ENCODE measurements around the gene ITGA2. TPM values are rescaled to one million over a fixed set of nuclear protein-coding genes. Genes with fewer than 3 reads are reported as not detected.

The ITGA2 gene
- total RNA-seq, 4 donors from 2014 or later: 2.0 to 6.0 (median 3.1) TPM

DNA sequence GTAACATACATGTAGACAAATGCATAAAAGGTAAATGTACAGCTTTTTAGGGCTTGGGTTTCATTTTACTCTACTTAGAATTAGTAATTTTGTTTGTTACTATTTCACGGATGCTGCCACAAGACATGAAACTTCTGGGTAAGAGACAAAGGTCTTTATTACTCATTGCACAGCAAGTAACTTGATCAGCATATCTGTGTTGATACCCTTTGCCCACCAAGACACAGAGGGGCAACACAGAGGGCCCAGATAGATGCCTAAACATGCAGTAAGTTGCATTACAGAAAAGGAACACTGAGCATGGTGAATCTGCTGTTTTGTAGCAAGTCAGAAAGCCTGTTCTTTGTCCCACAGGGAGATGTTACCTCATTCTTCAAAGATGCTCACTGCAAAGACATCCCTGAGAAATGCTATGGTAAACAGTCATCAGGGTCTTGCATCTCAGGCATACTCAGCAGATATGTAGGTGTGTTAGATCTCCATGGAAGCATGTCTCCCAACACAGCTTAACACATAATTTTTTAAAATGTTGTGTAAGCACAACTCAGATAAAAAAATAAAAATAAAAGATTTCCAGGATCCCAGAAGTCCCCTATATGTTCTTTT, 10.3 kb downstream of the ITGA2 start:
- H3K4me1 ChIP-seq: peaks cover 0 to 5% of the 10 kb centered on the region in 2 donors
- DNase-seq: no peak
- no peaks in the 10 kb centered on the region for H3K9me3 ChIP-seq
- TF ChIP-seq POLR2A (IDR thresholded peaks at IDR 0.05): no peak
- no peak for TF ChIP-seq CTCF (IDR thresholded peaks at IDR 0.05)
- H3K27me3 ChIP-seq: no peaks in the 10 kb centered on the region
- H3K27ac ChIP-seq: no peak overlapping the region
- H3K4me3 ChIP-seq (replicated peaks in 1 of 3): no peak overlapping the region
- 88 to 96% methylated on average over 1 of the region's 1 CpG for WGBS, 2 donors
- H3K36me3 ChIP-seq: no peaks in the 10 kb centered on the region
- intact Hi-C loops (cut with DNase I): no loop called here

GRCh38 chr5:53001541-53001940, 12.4 kb downstream of the ITGA2 start:
- Histone ChIP-seq H3K4me1 (peaks cover 0 to 5% of the 10 kb centered on the region in 2 donors), H3K36me3 (no peaks in the 10 kb centered on the region), H3K27me3 (no peaks in the 10 kb centered on the region), H3K4me3 (replicated peaks in 1 of 3) (no peak overlapping the region), H3K27ac (no peak overlapping the region), H3K9me3 (no peaks in the 10 kb centered on the region)
- intact Hi-C loops (cut with DNase I): no loop called here
- DNase-seq: no peak
- WGBS, 2 donors: 94 to 98% methylated on average over 4 of the region's 4 CpGs
- TF ChIP-seq POLR2A (IDR thresholded peaks at IDR 0.05) (no peak), CTCF (IDR thresholded peaks at IDR 0.05) (no peak)

GRCh38 chr5:53002491-53002890, 13.3 kb downstream of the ITGA2 start:
- 48 to 55% methylated on average over 1 of the region's 1 CpG for WGBS, 2 donors
- no peaks in the 10 kb centered on the region for H3K27me3 ChIP-seq
- H3K36me3 ChIP-seq: no peaks in the 10 kb centered on the region
- no peak overlapping the region for H3K27ac ChIP-seq
- no peak for TF ChIP-seq CTCF (IDR thresholded peaks at IDR 0.05)
- no peak for TF ChIP-seq POLR2A (IDR thresholded peaks at IDR 0.05)
- DNase-seq: no peak
- H3K4me3 ChIP-seq (replicated peaks in 1 of 3): no peak overlapping the region
- H3K4me1 ChIP-seq: peaks cover 0 to 2% of the 10 kb centered on the region in 2 donors
- H3K9me3 ChIP-seq: no peaks in the 10 kb centered on the region
- intact Hi-C loops (cut with DNase I): no loop called here

DNA sequence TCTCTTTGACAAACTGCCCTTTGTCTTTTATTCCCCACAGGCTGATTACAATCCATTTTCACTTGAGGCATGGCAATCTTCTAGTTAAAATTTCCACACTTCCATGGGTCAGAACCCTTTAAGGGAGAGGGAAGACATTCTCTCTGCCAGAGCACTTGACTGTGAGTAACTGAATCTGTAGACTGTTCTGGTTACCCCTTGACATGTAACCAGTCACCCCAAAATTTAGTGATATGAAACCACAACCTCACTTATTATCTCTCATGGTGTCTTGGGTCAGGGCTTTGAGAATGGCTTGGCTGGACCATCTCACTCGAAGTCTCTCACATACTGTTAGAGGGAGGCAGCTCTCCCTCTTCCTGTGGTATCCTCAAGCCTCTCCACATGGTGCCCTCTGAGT, 14.0 kb downstream of the ITGA2 start:
- H3K4me3 ChIP-seq (replicated peaks in 1 of 3): no peak overlapping the region
- no peaks in the 10 kb centered on the region for H3K9me3 ChIP-seq
- no peak for DNase-seq
- H3K27ac ChIP-seq: no peak overlapping the region
- WGBS, 2 donors: 95 to 100% methylated on average over 1 of the region's 1 CpG
- no peaks in the 10 kb centered on the region for H3K36me3 ChIP-seq
- TF ChIP-seq POLR2A (IDR thresholded peaks at IDR 0.05) (no peak), CTCF (IDR thresholded peaks at IDR 0.05) (no peak)
- intact Hi-C loops (cut with DNase I): no loop called here
- no peaks in the 10 kb centered on the region for H3K27me3 ChIP-seq
- H3K4me1 ChIP-seq: no peaks in the 10 kb centered on the region

DNA sequence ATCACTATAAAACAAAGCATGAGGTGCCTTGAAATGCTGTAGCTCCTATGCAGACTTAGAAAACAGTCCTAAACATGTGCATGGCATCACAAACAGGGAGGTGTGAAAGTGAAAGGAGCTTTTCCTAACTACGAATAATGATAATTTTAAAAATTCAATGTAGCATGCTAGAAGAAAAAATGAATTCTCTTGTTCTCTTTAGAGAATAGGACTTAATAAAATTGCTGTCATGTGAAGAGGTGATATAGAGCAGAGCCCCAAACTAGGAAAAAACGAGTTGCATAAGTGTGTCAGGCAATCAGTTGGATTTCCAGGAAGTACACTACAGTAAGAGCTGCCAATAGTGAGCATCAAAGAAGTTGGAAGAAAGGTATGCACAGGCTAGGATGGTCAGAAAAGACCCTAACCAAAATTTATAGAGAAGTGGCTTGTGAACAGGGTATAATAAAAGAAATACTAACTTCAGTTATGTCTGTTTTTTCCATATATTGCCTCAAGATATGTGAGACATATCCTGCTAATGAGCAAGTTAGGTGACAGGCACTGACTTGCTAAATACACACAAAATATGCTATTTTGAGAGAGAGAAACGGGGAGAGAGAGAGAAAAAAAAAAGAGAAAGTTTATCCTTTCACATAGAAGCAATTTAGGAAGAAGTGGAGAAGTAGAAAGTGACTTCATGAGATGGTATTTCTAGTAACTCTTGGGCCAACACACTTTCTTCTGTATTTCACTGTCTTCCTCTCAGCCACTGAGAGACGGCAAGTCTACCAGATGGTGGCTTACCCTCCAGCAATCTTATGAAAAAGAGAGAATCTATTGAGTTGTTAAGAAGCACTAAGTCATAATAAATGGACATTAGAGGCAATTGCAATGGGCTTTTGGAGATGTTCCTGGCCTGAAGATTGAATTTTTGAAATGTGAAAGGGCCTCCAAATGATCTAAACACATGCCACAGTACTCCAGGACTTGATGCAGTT, 18.0 kb downstream of the ITGA2 start:
- intact Hi-C loops (cut with DNase I): no loop called here
- no peak for DNase-seq
- H3K27ac ChIP-seq: no peak overlapping the region
- H3K36me3 ChIP-seq: no peaks in the 10 kb centered on the region
- TF ChIP-seq POLR2A (IDR thresholded peaks at IDR 0.05) (no peak), CTCF (IDR thresholded peaks at IDR 0.05) (no peak)
- 64 to 79% methylated on average over 4 of the region's 4 CpGs for WGBS, 2 donors
- H3K27me3 ChIP-seq: no peaks in the 10 kb centered on the region
- no peak overlapping the region for H3K4me3 ChIP-seq (replicated peaks in 1 of 3)
- H3K9me3 ChIP-seq: no peaks in the 10 kb centered on the region
- no peaks in the 10 kb centered on the region for H3K4me1 ChIP-seq

Measured in thyroid gland (tissue), 4 donors.